NK-92 (cell line): ENCODE results near the gene HAUS7.

Experiments used
- DNase-seq: peaks from one replicate; lab custom pipeline; 2025; ENCODE audit not compliant: unreplicated experiment; lab: John Stamatoyannopoulos, UW

Gene HAUS7

DNA sequence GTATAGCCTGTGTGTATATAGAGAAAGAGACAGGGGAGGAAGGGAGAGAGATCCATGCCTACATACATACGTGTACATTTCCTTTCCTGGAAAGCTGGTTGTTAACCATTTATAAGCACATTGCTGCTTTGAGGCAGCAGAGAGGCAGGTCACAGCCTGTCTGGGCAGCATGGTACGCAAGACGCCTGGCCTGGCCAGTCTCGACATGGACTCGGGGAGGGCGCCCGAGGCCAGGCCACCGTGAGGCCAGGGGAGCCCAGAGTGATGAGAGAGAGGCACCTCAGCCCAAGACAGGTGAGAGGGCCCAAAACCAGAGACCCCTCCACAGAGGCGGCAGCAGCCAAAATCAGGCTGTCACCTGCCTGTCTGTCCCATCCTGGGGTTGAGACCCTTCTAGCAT is 28.4 kb downstream of the HAUS7 start:
- DNase-seq, result no peak

DNA sequence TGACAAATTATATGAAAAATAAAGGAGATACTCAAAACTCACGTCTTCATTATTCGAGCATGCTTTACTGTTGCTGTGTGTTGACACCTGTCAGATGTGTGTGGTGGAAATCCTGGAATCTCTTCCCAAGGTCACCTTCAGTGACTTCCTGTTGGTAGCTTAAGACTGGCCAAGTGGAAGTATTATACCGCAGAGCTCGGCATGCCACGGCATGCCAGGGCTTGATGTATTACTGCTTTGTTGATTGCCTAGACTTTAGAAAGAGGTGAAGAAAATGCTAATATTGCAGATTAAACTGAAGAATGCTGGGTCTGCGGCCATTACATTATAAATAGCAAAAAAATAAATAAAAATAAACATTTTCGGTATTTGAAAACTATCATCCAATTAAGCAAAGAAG is 29.1 kb downstream of the HAUS7 start:
- DNase-seq, result no peak

DNA sequence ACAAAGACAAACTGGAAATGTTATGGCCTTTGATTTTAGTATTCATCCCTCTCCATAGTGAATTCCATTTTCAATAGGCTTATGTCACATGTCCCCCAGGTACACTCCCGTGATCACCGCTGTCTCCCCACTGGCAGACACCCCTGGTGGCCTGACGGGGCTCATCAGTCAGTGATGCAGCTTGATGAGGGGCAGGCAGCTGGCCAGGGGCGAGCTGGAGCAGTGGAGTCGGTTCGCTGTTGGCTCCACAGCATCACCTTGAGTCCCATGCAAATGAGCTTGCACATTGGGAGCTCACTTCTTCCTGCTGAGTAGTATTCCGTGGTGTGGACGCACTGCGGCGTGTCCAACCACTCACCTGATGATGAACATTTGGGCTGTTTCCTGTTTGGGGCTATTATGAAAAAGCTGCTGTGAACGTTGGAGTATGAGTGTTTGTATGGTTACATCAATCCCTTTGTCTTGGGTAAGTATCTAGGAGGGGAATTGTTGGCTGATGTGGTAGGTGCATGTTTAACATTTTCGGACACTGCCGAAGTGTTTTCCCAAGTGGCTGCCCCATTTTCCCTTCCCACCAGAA is 29.7 kb downstream of the HAUS7 start:
- no peak for DNase-seq

DNA sequence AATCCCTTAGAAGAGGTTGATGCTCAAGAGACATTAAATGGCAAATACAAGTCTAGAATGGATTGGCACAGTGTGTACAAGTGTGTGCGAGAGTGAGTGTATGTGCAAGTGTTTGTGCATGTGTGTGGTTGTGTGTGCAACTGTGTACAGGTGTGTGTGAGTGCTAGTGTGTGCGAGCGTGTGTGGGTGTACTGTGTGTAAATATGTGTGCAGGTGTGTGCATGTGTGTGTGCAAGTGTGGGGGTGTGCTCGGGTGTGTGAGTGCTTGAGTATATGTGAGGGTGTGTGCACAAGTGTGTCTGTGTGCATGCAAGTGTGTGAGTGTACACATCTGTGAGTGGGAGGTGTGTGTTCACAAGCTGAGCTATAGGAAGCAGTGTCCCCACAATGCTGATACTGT is 30.4 kb downstream of the HAUS7 start:
- no peak for DNase-seq

DNA sequence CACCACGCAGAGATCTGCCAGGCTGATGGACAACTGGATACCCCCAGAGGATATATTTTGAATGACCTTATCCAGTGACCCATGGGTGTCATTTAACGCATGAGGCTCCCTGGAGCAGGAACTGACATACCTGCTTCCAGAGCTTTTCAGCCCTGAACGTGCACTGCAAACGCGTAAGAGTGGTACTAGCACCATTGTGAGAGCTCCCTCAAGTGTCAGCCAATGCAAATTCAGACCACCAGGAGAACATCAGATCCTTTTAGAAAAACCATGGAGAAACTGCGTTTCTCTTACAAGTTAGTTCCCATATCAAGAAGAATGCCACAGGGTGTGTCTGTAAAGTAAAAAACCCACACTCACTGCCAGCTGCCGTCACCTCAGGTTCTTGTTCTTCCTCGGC is 31.8 kb downstream of the HAUS7 start:
- DNase-seq, result no peak

DNA sequence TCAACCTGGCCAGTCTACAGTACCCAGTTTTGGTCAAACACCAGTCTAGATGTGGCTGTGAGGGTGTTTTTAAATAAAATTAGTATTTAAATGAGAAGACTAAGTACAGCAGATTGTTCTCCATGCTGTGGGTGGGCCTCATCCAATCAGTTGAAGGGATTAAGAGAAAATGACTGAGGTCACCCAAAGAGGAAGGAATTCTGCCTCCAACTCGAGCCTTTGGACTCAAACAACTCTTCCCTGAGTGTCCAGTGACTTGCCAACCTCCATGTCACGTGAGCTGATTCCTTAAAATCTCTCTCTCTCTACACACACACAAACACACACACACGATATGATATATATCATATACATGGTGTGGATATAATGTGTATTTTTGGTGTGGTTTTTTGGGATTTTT is 34.5 kb downstream of the HAUS7 start:
- no peak for DNase-seq

DNA sequence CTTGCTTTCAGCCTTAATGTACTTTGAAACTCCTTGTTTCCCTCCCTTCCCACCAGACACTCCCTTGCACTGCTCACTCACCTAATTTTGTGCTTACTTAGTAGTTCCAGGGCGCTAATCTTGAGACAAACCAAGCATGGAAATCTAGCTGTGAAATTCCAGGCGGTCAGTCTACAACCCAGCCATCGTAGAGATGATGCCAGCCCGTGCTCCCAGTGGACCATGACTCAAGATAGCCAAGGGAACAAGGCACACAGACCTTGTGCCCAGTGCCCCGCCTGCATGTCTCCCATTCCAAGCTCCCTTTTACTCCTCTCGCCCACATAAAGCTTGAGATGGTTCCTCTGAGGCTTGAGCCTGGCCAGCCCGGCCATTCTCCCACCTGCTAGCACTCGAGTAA is 35.6 kb downstream of the HAUS7 start:
- no peak for DNase-seq

DNA sequence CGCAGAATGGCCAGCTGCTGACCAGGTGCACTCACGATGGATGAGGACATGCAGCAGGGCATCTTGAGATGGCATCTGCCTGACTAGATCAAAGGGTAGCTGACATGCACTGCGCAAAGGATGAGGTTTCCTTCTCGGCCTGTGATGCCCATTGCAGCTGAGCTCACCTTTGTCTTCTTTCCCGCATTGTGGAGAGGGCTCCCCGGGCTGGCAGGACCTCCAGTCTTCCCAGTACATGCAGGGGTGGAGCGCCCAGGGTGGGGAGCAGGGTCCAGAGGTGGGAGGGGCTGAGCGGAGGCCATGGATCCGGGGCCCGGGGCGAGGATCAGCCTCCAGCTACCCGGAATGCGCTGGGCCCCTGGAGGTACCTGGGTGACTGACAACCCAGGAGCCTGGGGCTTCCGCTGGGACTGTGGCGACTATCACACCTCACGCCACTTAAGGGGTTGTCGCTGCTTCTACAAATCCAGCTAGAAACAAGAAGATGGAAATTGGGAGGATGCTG is 36.5 kb downstream of the HAUS7 start:
- no peak for DNase-seq

DNA sequence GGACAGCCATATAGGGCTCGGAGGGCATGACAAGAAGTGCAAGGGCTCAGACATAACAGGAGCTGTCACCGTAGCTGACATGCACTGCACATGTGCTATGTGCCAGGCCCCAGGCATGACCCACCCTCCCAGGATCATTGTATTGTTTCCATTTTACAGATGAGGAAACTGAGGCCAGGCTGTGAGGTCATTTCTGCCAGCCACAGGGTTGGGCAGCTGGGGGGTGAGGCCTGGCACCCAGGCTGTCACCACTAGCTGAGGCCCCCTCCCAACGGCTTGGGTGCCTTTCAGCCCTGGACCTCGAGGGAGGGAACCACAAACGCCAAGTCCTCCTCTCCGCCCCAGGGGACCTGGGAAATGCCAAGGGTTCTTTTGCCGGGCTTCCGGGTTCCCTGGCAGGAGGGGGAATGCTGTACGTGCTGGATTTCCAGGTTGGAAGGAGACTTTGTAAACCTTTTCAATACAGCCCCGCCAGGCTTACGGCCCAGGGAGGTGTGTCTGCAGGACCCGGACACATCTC is 37.2 kb downstream of the HAUS7 start:
- no peak for DNase-seq

DNA sequence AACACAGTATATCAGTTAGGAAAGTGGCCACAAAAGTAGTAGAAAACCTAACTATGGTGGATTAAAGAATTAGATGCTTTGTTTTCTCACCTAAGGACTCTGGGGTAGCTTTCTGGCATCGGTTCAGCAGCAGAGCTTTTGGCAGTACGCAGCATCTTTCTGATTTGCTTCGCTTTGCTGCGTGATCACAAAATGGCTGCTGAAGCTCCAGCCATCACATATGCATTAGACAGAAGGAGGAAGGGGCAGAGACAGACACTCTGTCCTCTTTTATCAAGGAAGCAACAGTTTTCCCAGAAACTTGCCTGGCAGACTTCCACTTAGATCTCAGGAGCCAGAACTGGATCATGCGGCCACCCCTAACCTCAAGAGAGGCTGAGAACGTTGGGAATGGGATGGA is 39.6 kb downstream of the HAUS7 start:
- DNase-seq, result no peak

DNA sequence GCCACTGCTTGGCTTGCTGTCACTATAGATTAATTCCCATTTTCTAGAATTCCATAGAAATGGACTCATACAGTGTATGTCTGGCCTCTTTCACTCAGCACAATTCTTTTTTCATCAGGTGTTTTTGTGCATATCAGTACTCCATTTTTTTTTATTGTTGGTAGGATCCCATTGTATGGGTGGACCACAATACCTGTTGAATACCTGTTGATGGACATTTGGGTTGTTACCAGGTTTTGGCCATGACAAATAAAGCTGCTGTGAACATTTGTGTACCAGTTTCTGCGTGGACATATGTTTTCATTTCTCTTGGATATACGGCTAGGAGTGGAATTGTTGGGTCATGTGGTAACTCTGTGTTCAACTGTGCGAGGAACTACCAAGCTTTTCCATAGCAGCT is 44.2 kb downstream of the HAUS7 start:
- no peak for DNase-seq

DNA sequence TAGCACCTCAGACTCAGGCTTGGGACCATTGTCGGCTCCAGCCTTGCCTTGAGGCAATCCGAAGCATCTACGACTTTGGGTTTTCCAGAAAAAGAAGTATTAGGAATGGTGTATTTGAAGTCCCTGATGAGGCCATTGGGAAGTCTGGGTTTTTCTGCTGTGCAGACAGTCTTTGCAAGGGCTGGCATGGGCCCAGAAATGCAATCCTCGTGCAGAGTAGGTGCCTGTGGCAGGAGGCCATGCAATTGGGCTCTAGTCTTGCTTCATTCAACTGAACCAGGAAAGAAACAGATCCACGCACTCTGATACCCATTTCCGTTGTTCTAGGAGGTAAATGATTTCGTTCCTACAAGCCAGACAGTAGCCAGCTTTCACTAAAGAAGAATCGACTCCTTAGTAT is 46.7 kb downstream of the HAUS7 start:
- DNase-seq, result no peak

DNA sequence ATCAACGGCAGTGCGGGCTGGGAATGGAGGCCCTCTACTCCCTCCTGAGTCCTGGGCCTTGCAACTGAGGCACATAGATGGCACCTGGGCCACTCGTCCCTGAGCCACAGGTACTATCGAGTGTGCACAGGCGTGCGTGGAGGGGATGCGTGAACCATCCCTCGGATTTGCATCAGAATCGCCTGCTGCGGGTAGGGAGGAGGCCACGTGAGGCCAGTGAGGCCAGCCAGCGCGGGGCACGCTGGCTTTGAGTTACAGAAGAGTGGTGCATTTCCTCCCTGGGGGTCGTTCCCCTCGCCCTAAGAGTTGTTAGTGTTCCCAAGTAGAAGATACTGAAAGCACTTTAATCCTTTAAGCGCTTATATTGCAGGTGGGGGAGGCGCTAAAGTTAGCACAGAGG is 48.5 kb downstream of the HAUS7 start:
- no peak for DNase-seq

DNA sequence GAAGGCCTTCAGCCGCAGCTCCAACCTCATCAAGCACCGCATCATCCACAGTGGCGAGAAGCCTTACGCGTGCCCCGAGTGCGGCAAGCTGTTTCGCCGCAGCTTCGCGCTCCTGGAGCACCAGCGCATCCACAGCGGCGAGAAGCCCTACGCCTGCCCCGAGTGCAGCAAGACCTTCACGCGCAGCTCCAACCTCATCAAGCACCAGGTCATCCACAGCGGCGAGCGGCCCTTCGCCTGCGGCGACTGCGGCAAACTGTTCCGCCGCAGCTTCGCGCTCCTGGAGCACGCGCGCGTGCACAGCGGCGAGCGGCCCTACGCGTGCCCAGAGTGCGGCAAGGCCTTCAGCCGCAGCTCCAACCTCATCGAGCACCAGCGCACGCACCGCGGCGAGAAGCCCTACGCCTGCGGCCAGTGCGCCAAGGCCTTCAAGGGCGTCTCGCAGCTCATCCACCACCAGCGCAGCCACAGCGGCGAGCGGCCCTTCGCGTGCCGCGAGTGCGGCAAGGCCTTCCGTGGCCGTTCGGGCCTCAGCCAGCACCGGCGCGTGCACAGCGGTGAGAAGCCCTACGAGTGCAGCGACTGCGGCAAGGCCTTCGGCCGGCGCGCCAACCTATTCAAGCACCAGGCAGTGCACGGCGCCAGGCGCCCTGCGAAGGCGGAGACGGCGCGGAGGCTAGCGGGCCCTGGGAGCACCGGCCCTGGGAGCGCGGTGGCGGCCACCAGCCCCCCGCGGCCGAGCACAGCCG is 49.4 kb downstream of the HAUS7 start:
- no peak for DNase-seq

DNA sequence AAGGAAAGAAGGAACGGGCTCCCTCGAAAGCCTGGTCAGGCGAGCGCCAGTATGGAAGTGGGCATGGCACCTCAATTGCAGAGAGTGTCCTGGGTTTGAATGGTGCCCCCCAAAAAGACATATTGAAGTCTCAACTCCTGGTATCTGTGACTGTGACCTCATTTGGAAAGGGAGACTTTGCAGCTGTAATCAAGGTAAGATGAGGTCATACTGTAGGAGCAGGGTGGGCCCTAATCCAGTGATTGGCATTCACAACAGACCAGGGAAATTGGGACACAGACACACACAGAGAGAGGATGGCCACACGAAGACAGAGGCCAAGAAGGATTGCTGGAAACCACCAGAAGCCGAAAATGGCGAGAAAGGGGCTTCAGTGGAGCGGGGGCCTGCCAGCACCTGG is 52.7 kb downstream of the HAUS7 start:
- no peak for DNase-seq

DNA sequence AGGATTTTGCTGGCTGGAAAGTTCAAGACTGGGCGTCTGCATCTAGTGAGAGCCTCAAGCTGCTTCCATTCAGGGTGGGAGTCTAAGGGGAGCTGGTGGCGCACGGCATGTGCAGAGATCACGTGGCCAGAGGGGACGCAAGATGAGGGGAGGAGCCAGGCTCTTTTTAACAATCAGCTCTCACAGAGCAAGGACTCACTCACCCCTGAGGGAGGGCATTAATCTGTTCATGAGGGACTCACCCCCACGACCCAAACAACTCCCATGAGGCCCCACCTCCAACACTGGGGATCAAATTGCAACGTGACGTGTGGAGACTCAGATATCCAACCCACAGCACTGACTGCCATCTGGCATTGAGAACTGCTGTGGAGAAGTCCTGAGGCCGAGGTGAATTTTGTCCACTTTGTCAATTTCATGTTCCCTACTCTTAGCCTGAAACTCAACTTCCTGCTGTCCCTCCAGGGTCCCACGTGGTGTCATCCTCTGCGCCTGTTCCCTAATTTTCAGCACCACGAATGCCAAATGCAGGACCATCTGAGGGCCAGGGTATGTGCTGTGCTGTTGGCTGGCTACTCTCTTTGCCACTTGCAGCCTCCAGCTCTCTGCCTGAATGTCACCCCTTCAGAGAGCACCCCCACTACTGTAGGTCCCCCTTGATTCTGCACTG is 53.5 kb downstream of the HAUS7 start:
- DNase-seq, result no peak

DNA sequence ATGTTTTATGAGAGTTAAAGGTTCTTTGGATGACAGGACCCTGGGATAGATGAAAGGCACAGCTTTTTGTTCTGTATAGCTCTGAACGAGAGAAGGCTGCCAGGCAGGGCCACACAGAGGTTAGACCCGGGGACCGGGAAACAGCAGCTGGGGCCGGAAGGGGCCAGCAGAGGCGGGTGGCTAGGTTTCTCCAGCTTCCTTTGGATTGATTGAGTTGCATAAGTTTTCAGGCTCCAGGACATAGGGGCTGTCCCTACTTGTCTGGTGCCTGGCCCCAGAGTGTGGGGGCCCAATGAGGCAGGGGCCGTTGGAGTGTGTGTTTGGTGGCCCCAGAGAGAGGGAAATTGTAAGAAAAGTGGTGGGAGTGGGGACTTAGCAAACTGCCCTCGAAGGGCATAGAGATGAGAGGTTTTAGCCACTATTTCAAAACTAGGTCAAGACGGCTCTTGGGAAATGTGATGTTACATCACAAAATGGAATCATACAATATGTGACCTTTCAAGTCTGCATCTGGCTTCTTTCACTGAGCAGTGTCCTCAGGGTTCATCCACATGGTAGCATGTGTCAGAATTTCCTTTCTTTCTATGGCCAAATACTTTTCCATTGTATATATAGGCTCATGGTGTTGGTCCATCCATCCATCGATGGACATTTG is 55.4 kb downstream of the HAUS7 start:
- no peak for DNase-seq

DNA sequence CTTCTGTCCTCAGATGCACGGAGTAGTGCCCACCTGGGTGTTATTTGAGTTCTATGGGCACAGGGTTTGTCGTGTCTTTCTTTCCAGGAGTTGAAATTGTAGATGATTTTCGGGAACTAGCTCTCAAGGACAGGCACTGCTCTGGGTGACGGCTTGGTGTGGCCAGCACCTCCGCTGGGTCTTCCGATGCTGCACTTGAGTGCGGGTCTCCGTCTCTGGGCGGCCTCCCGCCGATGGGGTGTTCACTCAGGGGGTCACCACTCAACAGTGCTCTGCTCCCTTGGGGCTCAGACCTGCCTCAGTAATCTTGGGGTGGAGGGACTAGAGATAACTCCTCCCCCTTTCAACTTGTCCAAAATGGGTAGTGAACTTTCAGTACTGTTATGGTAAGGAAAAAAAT is 56.6 kb downstream of the HAUS7 start:
- no peak for DNase-seq

DNA sequence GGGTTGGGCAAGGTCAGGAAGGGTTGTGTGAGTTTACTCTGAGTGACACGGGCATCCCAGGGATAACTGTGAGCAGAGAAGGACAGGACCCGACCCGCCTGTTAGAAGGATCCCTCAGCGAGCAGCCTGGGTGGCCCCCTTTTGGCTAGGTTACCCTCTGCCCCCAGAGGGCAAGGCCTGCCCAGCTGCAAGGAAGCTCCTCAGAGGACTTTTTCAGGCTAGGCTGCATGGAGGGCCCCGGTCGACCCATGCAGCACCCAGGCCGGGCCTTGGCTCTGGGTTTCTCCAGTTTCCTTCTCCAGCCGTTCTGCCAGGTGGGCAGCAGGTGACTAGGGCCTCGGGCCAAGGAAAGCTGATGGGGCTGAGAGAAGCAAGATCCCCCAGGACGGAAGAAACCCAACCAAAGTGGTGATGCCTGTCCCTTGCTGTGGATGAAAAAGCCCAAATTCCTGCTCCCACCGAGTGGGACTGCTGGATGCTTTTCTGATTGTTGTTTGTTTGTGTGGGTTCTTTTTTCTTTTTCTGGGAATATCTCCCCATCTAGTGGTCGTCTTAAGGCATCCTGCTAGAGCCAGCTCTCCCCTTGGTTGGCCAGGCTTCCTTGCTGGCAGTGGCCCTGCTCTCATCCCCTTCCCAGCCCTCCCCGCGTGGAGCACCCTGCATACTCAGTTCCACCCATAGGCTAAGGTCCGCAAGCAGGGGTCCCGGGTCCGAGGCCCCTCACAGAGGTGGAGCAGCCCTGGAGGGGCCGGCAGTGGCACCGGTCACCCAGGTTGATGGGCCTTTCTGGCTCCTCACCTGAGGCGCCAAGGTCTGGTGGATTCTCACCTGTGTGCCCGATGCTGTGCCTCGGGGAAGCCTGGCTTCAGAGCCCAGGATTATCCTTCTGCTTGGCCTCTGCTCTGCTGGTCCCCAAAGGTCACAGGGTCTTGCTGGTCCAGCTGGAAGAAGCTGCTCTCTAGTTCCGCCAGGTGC is 57.3 kb downstream of the HAUS7 start:
- no peak for DNase-seq

DNA sequence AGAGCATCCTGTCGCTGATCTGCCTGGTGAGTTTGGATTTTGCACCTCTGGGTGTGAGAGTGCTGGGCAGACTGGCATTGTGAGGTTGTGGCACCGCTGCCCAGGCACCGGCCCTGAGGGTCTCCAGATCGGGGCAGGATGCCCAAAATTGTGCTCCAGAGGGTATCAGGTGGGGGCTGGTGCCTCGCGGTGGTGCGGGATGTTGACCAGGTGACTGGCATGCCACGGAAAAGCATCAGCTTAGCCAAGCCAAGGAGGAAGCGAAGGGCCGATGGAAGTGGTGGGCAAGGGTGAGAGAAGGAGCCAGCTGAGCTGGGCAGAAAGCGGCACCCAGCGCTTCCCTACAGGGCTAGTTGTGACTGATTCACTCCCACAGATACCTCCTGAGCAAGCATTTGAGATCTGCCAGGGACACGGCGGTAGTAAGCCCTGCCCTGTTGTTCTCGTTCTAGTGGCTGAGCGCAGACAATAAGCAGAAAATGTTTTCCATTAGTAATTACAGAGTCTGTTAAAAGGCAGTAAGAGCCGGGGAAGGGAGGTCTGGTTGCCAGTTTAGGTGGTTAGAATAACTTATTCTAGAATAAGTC is 58.3 kb downstream of the HAUS7 start:
- DNase-seq, result no peak
